HT1080 (cell line): ENCODE data around the gene CYB561A3. TPM values are rescaled to one million over a fixed set of nuclear protein-coding genes. Genes with fewer than 3 reads are reported as not detected.
"Not testable (repeated sequence)": the region's sequence is repeated elsewhere in the genome, so short reads cannot be mapped to it uniquely, and the experiment has no call there.

Source experiments
- DNase-seq: peaks from one replicate; pipeline ENCODE4 v3.0.0-alpha.2; 2015; ENCODE audit warnings: low read depth
- polyA plus RNA-seq, 2 experiments: library from polyadenylated mRNA; depleted of rRNA; stranded (reverse); fragments of >200 nt; gene quantifications; 2 replicates each; pipeline ENCODE4 v1.2.3, GENCODE V29; 2015
- total RNA-seq: library from RNA; depleted of rRNA; stranded (reverse); fragments of >200 nt; shearing (Covaris generic); gene quantifications from 2 replicates; pipeline ENCODE4 v1.2.3, GENCODE V29; 2014; rRNA removed

Gene CYB561A3
- 49.6 and 68.1 TPM in 2 replicates for total RNA-seq
- polyA plus RNA-seq (2015; cell fraction: cytosol; rRNA removed), result 48.9 and 58.9 TPM in 2 replicates
- polyA plus RNA-seq (2015; cell fraction: nucleus; rRNA removed), result 59.1 and 59.5 TPM in 2 replicates

- peak; percentile 96 for DNase-seq
Observed at GRCh38 chr11:61361741-61362541, at the start of gene CYB561A3, which contains the start of gene TMEM138. Gene CYB561A3 (minus strand): TSS chr11:61361882. CDS start chr11:61356713, 5,169 bp downstream. Gene TMEM138 (plus strand): TSS chr11:61362374. CDS start chr11:61364391, 2,017 bp downstream.

- DNase-seq, result no peak
Observed at GRCh38 chr11:61406991-61407728, 45.5 kb upstream of the CYB561A3 start.

- DNase-seq, result no peak
Observed at GRCh38 chr11:61406067-61406466, 44.4 kb upstream of the CYB561A3 start.

GRCh38 chr11:61404641-61405040 lies 43.0 kb upstream of the CYB561A3 start:
- no peak for DNase-seq

GRCh38 chr11:61404103-61404502 lies 42.4 kb upstream of the CYB561A3 start:
- DNase-seq, result no peak

- DNase-seq, result no peak
Observed at GRCh38 chr11:61403658-61404057, 42.0 kb upstream of the CYB561A3 start.

GRCh38 chr11:61401573-61401972 lies 39.9 kb upstream of the CYB561A3 start:
- DNase-seq, result no peak

- DNase-seq, result no peak
Observed at GRCh38 chr11:61401173-61401572, 39.5 kb upstream of the CYB561A3 start.

GRCh38 chr11:61392981-61393595 lies 31.4 kb upstream of the CYB561A3 start:
- DNase-seq, result no peak

- no peak for DNase-seq
Observed at GRCh38 chr11:61390161-61390560, 28.5 kb upstream of the CYB561A3 start.

- DNase-seq, result no peak
Observed at GRCh38 chr11:61384271-61385242, 22.9 kb upstream of the CYB561A3 start.

GRCh38 chr11:61383859-61384258 lies 22.2 kb upstream of the CYB561A3 start:
- DNase-seq, result not testable (repeated sequence)

- no peak for DNase-seq
Observed at GRCh38 chr11:61380884-61381283, 19.2 kb upstream of the CYB561A3 start.

GRCh38 chr11:61378713-61379313 lies 17.1 kb upstream of the CYB561A3 start:
- peak; percentile 40 for DNase-seq

GRCh38 chr11:61377461-61378160 lies 15.9 kb upstream of the CYB561A3 start:
- DNase-seq, result no peak

- no peak for DNase-seq
Observed at GRCh38 chr11:61375761-61376108, 14.1 kb upstream of the CYB561A3 start.

- DNase-seq, result no peak
Observed at GRCh38 chr11:61372659-61373420, 11.2 kb upstream of the CYB561A3 start.

GRCh38 chr11:61370349-61371005 lies 8.8 kb upstream of the CYB561A3 start:
- no peak for DNase-seq
